Left ventricle myocardium superior (tissue), 1 donor: Measurements from ENCODE around the gene PRR11. TPM values are rescaled to one million over a fixed set of nuclear protein-coding genes. Genes with fewer than 3 reads are reported as not detected.
"Not testable (repeated sequence)": the region's sequence is repeated elsewhere in the genome, so short reads cannot be mapped to it uniquely, and the experiment has no call there.

Source experiments
- ATAC-seq: fragments of 200-7000 bp; cut with Tn5 transposase; one replicate; pipeline ENCODE4 v1.9.1; 2020; ENCODE audit warnings: mild to moderate bottlenecking, moderate library complexity
- DNase-seq: peaks from one replicate; pipeline ENCODE4 v3.0.0-alpha.2; 2020
- intact Hi-C: fragments of 100-400 bp; cut with micrococcal nuclease; formaldehyde crosslinking; loops from one replicate; pipeline ENCODE4 v1.11.0; 2022
- total RNA-seq: library from RNA; stranded (reverse); fragmentation: NEBNext Ultra II Directional; extraction: Animal tissue kit (Norgen Biotek cat#: 25700); gene quantifications from one replicate; pipeline ENCODE4 v1.2.1, GENCODE V29; 2021
- donor health status: DM: no; HTN: yes; CAD: no; lungs with severe emphysema.

Gene PRR11
- total RNA-seq, 1 donor from 2014 or later = 1.1 TPM

DNA sequence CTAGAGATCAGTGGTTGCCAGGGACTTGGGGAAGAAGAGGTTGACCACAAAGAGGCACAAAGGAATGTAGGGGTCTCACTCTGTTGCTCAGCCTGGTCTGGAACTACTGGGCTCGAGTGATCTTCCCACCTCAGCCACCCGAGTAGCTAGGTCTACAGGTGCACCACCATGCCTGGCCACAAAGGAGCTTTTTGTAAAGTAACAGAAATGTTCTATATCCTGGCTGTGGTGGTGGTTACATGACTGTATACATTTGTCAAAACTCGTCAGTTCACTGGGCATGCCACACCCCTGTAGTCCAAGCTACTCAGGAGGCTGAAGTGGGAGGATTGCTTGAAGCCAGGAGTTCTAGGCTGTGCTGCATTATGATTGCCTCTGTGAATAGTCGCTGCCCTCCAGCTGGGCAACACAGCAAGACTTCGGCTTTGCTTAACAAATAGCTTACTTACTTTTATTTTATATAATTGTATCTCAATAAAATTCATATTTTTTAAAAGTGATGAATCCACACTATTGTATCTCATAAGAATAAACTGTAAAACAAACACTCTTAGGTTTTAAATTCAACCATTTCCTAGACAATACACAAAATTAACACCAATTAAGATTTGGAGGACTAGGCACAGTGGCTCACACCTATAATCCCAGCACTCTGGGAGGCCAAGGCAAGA, 5.6 kb upstream of the PRR11 start:
- DNase-seq (no peak), ATAC-seq (no peak)
- intact Hi-C loops = no loop called here

DNA sequence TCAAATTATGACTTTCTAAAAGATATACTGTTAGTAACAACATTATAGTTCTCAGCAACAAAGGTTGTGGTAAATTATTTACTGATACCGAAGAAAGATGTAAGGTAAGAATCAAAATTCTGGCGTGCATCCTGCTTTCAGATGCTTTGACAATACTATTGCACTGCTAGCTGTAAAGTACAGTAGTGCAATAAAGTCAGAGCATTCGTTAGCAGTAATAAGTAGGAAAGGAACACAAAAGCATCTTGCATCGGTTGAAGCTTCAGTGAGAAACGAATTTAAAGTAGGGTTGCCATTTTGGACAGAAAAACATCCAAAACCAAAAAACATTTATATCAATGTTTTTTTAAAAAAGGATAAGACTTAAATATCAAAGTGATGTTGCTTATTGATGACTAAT, 4.5 kb upstream of the PRR11 start:
- ATAC-seq (no peak), DNase-seq (no peak)
- intact Hi-C loops = no loop called here

DNA sequence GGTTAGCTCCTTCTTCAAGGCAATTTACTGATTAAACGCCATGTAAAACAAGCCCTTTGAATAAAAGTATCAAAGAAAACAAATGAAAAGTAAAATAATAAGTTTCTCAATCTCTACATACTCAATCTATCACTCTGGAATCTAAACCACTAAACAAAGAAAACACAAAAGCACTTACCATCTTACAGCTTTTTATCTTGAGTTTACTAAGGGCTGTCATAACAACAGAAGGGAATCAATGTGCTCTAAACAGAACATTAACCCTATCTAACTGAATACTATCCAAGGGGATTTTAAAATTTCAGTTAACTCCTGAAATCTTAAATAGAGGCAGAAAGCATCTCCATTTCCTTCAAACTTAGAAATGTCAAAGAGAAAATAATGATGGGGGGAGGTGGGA, 4.0 kb upstream of the PRR11 start:
- intact Hi-C loops = no loop called here
- no peak for DNase-seq
- ATAC-seq = no peak

DNA sequence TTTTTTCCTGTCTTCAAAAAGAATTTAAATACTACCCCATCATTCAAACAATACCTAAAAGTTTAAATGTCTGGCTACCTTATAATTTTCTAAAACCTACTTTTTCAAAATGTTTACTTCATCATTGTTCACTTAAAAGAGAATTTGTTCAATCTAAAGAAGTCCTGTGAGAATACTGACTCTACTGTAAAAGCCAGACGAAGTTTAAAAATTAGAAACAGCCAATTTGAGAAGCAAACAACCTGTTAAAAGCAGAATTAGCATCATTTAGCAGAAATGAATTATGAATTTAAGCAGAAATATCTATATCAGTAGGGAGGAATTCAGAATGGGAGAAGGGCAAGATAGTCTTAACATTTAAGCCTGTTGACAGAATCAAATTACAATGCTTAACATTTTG, 2.6 kb upstream of the PRR11 start:
- DNase-seq (no peak), ATAC-seq (no peak)
- intact Hi-C loops = no loop called here

DNA sequence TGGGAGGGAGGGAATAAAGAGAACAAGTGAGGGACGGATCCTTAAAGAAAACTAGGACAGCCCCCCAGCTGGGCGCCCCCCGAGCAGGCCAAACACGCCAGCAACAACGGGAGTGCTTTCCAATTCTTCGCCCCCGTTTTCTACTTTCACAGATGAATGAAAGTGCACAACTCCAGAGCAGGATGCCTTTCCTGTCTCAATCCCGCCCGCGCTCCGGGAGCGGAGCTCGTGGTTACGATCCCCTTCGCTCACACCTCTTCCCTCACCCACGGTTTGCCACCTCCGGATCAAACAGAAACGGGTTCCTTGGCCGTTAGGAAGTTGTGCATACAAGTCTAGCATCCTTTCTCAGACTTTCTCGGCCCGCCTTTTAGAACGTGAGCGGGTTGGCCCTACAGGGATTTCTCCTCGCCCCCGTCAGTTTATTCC, 1.2 kb upstream of the PRR11 start:
- intact Hi-C loops = no loop called here
- DNase-seq (peak; percentile 41), ATAC-seq (peak; percentile 2)

DNA sequence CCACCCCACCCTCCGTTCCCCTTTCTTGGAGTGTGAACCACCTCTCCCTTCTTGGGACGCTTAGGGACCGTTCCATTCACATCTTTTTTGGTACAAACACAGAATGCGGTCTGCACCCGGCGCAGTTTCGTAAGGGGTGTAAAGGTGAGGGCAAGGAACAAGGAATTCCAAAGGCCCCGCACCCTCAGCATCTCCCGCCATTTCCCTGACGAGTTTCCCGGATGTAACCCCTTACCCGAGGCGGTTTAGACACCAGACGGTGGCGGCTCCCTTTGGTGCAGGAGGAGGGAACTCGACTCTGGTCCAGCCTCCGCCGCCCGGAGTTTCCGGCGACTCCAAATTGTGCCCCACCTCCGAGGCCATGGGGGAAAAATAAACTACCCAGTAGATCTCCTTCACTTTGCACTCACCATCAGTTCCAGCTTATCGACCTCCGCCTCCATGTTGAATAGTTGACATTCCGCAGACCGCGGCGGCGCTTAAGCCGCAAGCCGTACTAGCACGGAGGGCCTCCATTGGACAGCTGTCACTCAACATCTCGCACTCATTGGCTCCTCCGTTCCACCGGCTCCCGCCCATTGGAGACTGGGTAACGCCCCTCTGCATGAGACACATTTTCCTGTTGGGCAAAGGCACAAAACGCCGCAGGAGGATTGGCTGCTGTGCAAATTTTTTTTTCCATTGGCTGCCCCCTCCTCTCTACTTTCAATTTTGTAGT, 666 bp upstream of the PRR11 start, which contains the start of gene SKA2:
Gene SKA2 (minus strand): TSS at position 466 of the 718 bp plus-strand sequence. CDS start 23 bp downstream, at position 443.
- ATAC-seq = peak; percentile 98
- peak; percentile 95 for DNase-seq
- intact Hi-C loops = no loop called here

DNA sequence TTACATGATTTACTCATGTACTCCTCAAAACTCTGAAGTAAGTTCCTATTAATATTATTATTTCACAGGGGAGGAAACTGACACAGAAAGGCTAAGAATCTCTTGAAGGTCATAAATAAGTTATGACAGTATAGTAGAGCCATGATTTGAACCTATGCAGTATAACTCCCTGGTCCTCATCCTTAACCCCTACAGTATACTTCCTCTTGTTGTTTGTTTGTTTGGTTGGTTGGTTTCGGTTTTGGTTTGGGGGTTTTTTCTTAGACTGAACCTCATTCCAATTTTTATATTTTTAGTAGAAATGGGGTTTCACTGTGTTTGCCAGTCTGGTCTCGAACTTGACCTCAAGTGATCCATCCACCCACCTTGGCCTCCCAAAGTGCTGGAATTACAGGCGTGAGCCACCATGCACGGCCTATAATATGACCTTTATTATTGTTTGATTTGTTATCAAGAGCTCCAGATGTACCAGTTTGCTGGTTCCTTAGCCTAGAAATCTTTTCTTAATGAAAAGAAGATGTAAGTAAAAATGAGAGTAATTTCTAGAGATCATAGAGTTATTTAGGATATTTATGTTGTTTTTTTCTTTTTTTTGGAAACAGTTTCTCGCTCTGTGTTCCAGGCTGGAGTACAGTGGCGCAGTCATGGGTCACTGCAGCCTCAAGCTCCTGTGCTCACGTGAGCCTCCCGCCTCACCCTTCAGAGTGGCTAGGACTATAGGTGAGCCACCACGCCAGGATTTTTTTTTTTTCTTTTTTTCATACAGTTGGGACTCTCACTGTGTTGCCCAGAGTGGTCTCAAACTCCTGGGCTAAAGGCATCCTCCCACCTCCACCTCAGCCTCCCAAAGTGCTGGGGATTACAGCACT, 4.8 kb downstream of the PRR11 start:
- ATAC-seq = no peak
- intact Hi-C loops = no loop called here

DNA sequence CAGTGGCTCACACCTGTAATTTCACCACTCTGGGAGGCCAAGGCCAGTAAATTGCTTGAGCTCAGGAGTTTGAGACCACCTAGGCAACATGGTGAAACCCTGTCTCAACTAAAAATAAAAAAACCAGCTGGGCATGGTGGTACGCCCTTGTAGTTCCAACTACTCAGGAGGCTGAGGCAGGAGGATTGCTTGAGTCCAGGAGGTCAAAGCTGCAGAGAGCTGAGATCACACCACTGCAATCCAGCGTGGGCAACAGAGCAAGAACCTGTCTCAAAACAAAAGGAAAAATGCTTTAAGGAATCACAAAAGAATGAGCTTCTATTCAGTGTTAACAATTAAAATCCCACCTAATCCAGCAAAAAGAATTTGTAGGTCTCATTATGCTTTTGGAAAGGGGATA, 5.9 kb downstream of the PRR11 start:
- DNase-seq (no peak), ATAC-seq (no peak)
- intact Hi-C loops = no loop called here

More for the DNA sequence above, 4.8 kb downstream of the PRR11 start:
- no peak for DNase-seq

DNA sequence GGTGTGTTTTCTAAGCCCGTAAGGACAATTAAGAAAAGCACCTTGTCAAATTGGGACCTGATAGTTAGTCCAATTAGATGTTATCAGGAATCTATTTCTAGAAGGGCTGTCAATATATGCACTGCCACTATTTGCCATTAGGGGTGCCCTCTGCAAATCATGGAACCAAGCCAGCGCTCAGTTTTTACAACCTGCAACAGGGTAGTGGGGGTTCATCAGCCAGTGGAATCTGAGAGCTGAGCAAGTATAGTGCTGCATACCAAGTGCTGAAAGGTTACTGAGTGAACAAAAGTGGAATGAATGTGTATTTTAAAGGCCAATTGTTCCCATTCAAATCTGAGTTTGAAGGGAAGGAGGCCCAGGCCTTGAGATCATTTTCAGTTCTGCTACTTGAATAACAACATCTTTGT, 10.4 kb downstream of the PRR11 start:
- intact Hi-C loops = no loop called here
- ATAC-seq = no peak
- DNase-seq = no peak

DNA sequence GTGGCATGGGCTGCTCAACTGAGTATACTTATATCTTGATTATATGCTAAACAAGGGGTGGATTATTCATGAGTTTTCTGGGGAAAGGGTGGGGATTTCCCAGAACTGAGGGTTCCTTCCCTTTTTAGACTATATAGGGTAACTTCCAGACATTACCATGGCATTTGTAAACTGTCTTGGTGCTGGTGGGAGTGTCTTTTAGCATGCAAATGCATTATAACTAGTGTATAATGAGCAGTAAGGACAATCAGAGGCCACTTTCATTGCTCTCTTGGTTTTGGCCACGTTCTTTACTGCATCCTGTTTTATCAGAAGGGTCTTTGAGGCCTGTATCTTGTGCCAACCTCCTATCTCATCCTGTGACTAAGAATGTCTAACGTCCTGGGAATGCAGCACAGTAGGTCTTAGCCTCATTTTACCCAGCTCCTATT, 12.0 kb downstream of the PRR11 start:
- DNase-seq (no peak), ATAC-seq (no peak)
- intact Hi-C loops = no loop called here

DNA sequence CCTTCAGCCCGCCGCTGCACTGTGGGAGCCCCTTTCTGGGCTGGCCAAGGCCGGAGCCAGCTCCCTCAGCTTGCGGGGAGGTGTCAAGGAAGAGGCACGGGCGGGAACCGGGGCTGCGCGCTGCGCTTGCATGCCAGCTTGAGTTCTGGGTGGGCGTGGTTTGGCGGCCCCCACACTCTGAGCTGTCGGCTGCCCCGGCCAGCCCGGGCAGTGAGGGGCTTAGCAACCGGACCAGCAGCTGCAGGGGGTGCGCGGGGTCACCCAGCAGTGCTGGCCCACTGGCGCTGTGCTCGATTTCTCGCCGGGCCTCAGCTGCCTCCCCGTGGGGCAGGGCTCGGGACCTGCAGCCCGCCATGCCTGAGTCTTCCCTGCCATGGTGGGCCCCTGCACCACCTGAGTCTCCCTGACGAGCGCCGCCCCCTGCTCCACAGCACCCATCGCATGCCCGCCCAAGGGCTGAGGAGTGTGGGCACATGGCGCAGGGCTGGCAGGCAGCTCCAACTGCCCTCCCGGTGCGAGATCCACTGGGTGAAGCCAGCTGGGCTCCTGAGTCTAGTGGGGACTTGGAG, 17.0 kb downstream of the PRR11 start:
- DNase-seq (no peak), ATAC-seq (no peak)
- intact Hi-C loops = no loop called here

DNA sequence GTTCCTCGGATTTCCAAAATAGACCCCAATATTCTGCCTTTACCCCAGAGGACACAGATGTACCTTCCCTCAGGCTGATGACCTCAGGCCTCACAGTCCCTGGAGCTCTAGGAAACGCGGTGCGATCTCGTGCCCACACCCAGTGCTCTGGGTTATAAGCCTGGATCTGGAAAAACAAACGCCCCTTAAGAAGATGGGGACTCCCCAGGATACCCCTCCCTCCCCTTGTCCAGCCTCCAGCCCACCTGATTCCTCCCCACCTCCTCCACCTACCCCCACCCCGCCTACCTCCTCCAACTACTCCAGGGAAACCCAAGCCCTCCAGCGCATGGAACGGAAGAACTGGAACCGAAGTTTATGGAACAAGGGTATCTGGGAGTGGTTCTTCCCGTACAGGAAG, 19.1 kb downstream of the PRR11 start:
- ATAC-seq = no peak
- no peak for DNase-seq
- intact Hi-C loops = no loop called here

DNA sequence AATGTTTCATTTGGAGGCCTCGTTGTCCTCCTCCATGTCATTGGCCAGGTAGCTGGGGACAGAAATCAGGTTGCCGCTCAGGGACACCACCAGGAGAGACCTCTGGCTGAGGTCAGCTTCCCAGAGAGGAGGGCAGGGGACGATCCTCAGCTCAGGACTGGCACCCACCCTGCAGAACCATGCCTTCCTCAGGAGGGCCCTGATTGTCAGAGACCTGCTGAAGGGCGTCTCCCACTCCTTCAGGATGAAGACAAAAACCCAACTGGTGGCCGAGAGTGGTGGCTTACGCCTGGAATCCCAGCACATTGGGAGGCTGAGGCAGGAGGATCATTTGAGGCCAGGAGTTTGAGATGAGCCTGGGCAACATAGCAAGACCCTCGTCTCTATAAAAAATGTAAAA, 19.5 kb downstream of the PRR11 start:
- ATAC-seq (no peak), DNase-seq (no peak)
- intact Hi-C loops = no loop called here

DNA sequence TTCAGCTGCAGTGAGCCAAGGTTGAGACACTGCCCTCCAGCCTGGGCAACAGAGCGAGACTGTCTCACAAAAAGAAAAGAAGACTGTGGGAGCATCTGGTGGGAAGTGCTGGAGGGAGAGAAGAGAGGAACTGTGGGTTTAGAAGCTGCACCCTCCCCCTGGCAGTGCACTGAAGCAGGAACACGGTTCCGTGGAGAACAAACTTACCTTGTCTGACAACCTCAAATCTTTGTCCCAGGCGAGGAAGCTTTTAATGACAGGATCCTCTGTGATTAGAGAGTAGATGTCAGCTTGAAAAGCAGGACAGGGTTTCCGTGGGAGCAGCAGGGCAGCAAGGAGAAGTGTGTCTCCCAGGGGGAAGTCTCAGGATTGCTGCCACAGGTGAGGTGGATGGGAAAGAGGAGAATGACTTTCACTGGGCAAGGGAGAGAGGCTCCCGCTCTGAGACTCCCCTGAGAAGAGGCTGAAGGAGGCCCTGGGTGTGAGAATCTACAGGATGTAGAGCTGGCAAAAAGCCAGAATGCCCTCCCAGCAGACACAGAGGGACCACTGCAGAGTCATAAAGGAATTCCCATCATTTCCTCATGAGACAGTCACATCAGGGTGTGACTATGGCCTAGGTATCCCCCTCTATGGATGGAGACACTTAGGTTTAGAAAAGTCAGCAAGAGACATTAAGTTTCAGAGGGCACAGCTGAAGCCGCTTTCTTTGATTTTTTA, 22.9 kb downstream of the PRR11 start:
- intact Hi-C loops = no loop called here
- DNase-seq = no peak
- ATAC-seq = no peak

DNA sequence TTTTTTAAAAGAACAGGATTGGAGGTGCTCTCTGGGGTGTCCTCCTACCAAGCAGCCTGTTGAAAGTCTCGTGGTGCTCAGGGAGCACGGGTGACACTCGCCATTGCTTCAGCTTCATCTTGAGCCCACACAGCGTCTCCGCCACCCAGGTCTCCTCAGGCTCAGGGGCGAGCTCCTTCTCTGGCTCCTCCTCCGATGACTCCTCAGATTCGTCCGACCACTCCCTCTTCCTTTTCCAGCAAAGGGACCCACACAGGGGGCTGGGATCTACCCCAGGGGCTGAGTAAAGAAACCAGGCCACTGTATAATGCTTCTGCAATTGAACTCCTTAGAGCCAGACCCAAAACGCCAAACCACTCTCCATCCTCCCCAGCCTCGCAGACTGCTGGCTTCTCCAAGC, 24.1 kb downstream of the PRR11 start:
- ATAC-seq, intact Hi-C loops: not testable (repeated sequence)

DNA sequence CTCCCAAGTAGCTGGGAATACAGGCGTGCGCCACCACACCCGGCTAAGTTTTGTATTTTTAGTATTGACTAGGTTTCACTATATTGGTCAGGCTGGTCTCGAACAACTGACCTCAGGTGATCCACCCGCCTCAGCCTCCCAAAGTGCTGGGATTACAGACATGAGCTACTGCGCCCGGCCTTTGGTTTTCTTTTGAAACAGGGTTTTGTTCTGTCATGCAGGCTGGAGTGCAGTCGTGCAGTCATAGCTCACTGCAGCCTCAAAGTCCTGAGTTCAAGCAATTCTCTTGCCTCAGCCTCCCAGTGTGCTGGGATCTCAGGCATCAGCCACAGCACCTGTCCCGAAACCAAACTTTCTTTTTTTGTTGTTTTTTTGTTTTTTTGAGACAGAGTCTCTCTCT, 25.1 kb downstream of the PRR11 start:
- ATAC-seq (no peak), DNase-seq (no peak)
- intact Hi-C loops = no loop called here

More for the DNA sequence above, 24.1 kb downstream of the PRR11 start:
- DNase-seq = not testable (repeated sequence)

DNA sequence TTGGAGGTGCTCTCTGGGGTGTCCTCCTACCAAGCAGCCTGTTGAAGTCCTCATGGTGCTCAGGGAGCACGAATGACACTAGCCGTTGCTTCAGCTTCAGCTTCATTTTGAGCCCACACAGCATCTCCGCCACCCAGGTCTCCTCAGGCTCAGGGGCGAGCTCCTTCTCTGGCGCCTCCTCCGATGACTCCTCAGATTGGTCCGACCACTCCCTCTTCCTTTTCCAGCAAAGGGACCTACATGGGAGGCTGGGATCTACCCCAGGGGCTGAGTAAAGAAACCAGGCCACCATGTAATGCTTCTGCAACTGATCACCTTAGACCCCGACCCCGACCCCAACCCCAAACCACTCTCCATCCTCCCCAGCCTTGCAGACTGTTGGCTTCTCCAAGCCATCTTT, 25.9 kb downstream of the PRR11 start:
- ATAC-seq (no peak), DNase-seq (no peak)
- intact Hi-C loops = no loop called here

DNA sequence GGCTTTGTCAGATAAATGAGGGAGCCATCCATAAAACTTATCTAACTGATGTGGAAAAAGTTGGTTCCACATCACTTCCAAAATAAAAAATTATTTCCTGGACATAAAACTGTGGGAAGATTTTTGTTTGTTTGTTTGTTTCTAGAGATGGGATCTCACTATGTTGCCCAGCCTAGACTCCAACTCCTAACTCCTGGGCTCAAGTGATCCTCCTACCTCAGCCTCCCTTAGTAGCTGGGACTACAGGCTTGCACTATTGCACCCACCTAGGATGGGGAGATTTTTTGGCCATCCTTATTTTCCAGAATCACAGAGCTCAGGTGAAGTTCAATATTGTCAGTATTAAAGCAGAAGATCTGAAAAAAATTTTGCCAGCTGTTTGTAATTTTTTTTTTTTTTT, 30.5 kb downstream of the PRR11 start:
- intact Hi-C loops = no loop called here
- DNase-seq = no peak
- no peak for ATAC-seq

DNA sequence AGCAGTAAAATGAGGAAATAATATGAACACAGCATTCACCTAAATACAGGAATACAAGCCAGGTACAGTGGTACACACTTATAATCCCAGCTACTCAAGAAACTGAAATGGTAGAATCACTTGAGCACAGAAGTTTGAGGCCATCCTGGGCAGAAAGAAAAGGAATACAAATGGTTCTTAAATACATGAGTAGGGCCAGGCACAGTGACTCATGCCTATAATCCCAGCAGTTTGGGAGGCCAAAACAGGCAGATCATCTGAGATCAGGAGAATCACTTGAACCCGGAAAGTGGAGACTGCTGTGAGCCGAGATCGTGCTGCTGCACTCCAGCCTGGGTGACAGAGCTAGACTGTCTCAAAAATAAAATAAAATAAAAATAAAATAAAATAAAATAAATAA, 31.3 kb downstream of the PRR11 start:
- intact Hi-C loops = no loop called here
- DNase-seq = no peak
- no peak for ATAC-seq
